Fibroblast of lung (primary cell): ENCODE results near the gene DTX4. TPM values are rescaled to one million over a fixed set of nuclear protein-coding genes. Genes with fewer than 3 reads are reported as not detected.

Experiments
- DNase-seq, 2 donors: peaks; one replicate each; pipeline versions ENCODE4 v3.0.0 to v3.0.0-alpha.2; 2010; ENCODE audit warnings: low read depth in 2 of 2
- H2AFZ ChIP-seq: 2 replicates; pipeline ENCODE4 v1.5.1; 2012; ENCODE audit warnings: low read length, control low read depth, inconsistent platforms
- H3K27ac ChIP-seq: 2 replicates; pipeline ENCODE4 v1.5.1; 2011; ENCODE audit warnings: low read length, control low read depth; ENCODE audit not compliant: insufficient read depth
- H3K27me3 ChIP-seq: 2 replicates; pipeline ENCODE4 v1.5.1; 2011; ENCODE audit warnings: mild to moderate bottlenecking, low read length; ENCODE audit not compliant: control insufficient read depth, insufficient read depth
- H3K36me3 ChIP-seq: 2 replicates; pipeline ENCODE4 v1.5.1; 2011; ENCODE audit warnings: low read length; ENCODE audit not compliant: control insufficient read depth, insufficient read depth
- H3K4me1 ChIP-seq: 2 replicates; pipeline ENCODE4 v1.5.1; 2011; ENCODE audit warnings: low read length; ENCODE audit not compliant: control insufficient read depth, insufficient read depth; ENCODE audit errors: extremely low read depth
- H3K4me2 ChIP-seq: 2 replicates; pipeline ENCODE4 v1.5.1; 2011; ENCODE audit warnings: low read length, control low read depth; ENCODE audit not compliant: insufficient read depth; ENCODE audit errors: extremely low read depth
- H3K4me3 ChIP-seq, 4 experiments: fragments of 200-600 bp in 1 of 4; sonication (generic) in 1 of 4; replicated peaks in 1 of 4; 2 replicates each; pipeline ENCODE4 v1.5.1; 2011 to 2016; ENCODE audit warnings: low read length in 4 of 4, low read depth in 3 of 4, mild to moderate bottlenecking in 3 of 4, control low read depth in 2 of 4, inconsistent platforms in 1 of 4, mixed read lengths in 1 of 4; ENCODE audit not compliant: insufficient read depth in 1 of 4; ENCODE audit errors: control extremely low read depth in 1 of 4
- H3K79me2 ChIP-seq: 2 replicates; pipeline ENCODE4 v1.5.1; 2012; ENCODE audit warnings: mild to moderate bottlenecking, low read length, inconsistent platforms; ENCODE audit not compliant: control insufficient read depth, insufficient read depth
- H3K9ac ChIP-seq: 2 replicates; pipeline ENCODE4 v1.5.1; 2011; ENCODE audit warnings: mild to moderate bottlenecking, low read length, control low read depth; ENCODE audit not compliant: insufficient read depth
- H3K9me3 ChIP-seq: 2 replicates; pipeline ENCODE4 v1.5.1; 2012; ENCODE audit warnings: low read depth, low read length; ENCODE audit not compliant: control insufficient read depth, insufficient read depth
- H4K20me1 ChIP-seq: 2 replicates; pipeline ENCODE4 v1.5.1; 2011; ENCODE audit warnings: low read length; ENCODE audit not compliant: control insufficient read depth, insufficient read depth; ENCODE audit errors: extremely low read depth
- CTCF ChIP-seq, 2 donors: IDR thresholded peaks in 1 of 2; conservative IDR thresholded peaks in 1 of 2; 1 replicate in 1 of 2; 2 replicates in 1 of 2; pipeline ENCODE4 v1.5.1; 2011 to 2012; ENCODE audit warnings: low read length in 2 of 2, control low read depth in 1 of 2, inconsistent platforms in 1 of 2, low read depth in 1 of 2, mild to moderate bottlenecking in 1 of 2
- EZH2 ChIP-seq: IDR thresholded peaks from 2 replicates; pipeline ENCODE4 v1.5.1; 2012; ENCODE audit warnings: low read length, control low read depth, mild to moderate bottlenecking; ENCODE audit errors: missing control alignments
- polyA plus RNA-seq, 2 donors: library from polyadenylated mRNA; depleted of rRNA in 1 of 2; stranded (reverse) in 1 of 2; unstranded in 1 of 2; fragments of >200 nt; gene quantifications; 2 replicates each; pipeline ENCODE4 v1.2.1, GENCODE V29; 2011 to 2012; ENCODE audit warnings: missing spikeins in 1 of 2
- total RNA-seq: library from RNA; depleted of rRNA; stranded (reverse); fragments of >200 nt; gene quantifications from 2 replicates; pipeline ENCODE4 v1.2.1, GENCODE V29; 2014

DTX4 gene
- total and polyA plus RNA-seq, 2 donors (not counting 1 experiment from before 2014, with no cell fraction given): 1.2 to 4.8 TPM

GRCh38 chr11:59179121-59179520 lies 7.2 kb downstream of the DTX4 start:
- Histone ChIP-seq H2AFZ (no peak overlapping the region), H4K20me1 (no peaks in the 10 kb centered on the region), H3K4me3 (no peak overlapping the region), H3K9ac (no peak overlapping the region), H3K79me2 (no peaks in the 10 kb centered on the region), H3K36me3 (peaks cover 3% of the 10 kb centered on the region), H3K27ac (no peak overlapping the region), H3K4me1 (peaks cover 7% of the 10 kb centered on the region), H3K9me3 (no peaks in the 10 kb centered on the region), H3K27me3 (no peaks in the 10 kb centered on the region), H3K4me2 (no peak overlapping the region)
- no peak for TF ChIP-seq EZH2
- TF ChIP-seq CTCF (conservative IDR thresholded peaks at IDR 0.05 in 1 of 2, IDR thresholded peaks at IDR 0.05 in 1 of 2; ENCODE audit: low read depth in 1 of 2, low read length in 2 of 2): no peak
- no peak for DNase-seq

GRCh38 chr11:59180168-59180776 lies 8.3 kb downstream of the DTX4 start:
- peaks cover 3% of the 10 kb centered on the region for H3K36me3 ChIP-seq
- H3K27me3 ChIP-seq: no peaks in the 10 kb centered on the region
- DNase-seq: no peak
- H3K79me2 ChIP-seq: no peaks in the 10 kb centered on the region
- no peak overlapping the region for H2AFZ ChIP-seq
- no peak overlapping the region for H3K27ac ChIP-seq
- no peak overlapping the region for H3K4me2 ChIP-seq
- H3K4me1 ChIP-seq: peaks cover 4% of the 10 kb centered on the region
- no peak overlapping the region for H3K4me3 ChIP-seq
- H4K20me1 ChIP-seq: no peaks in the 10 kb centered on the region
- H3K9ac ChIP-seq: no peak overlapping the region
- TF ChIP-seq CTCF (conservative IDR thresholded peaks at IDR 0.05 in 1 of 2, IDR thresholded peaks at IDR 0.05 in 1 of 2; ENCODE audit: low read depth in 1 of 2, low read length in 2 of 2) (no peak), EZH2 (no peak)
- H3K9me3 ChIP-seq: no peaks in the 10 kb centered on the region

- H3K4me2 ChIP-seq: no peak overlapping the region
- no peaks in the 10 kb centered on the region for H3K27me3 ChIP-seq
- H3K9ac ChIP-seq: no peak overlapping the region
- no peak overlapping the region for H3K4me3 ChIP-seq
- no peaks in the 10 kb centered on the region for H4K20me1 ChIP-seq
- TF ChIP-seq EZH2 (no peak), CTCF (conservative IDR thresholded peaks at IDR 0.05 in 1 of 2, IDR thresholded peaks at IDR 0.05 in 1 of 2; ENCODE audit: low read depth in 1 of 2, low read length in 2 of 2) (no peak)
- H2AFZ ChIP-seq: no peak overlapping the region
- no peak for DNase-seq
- H3K79me2 ChIP-seq: no peaks in the 10 kb centered on the region
- H3K9me3 ChIP-seq: no peaks in the 10 kb centered on the region
- peaks cover 3% of the 10 kb centered on the region for H3K36me3 ChIP-seq
- no peak overlapping the region for H3K27ac ChIP-seq
- peaks cover 4% of the 10 kb centered on the region for H3K4me1 ChIP-seq
Observed at GRCh38 chr11:59180907-59181306, 9.0 kb downstream of the DTX4 start.
